Parathyroid adenoma (tissue), 2 donors: ENCODE results near the gene TASP1.

Experiments used
- H2AFZ ChIP-seq: fragments of 300-600 bp; sonication (generic); one replicate; pipeline ENCODE4 v1.7.0; 2017; ENCODE audit warnings: antibody characterized with exemption, mild to moderate bottlenecking
- H3K27ac ChIP-seq: fragments of 300-600 bp; sonication (generic); one replicate; pipeline ENCODE4 v1.7.0; 2017
- H3K27me3 ChIP-seq: fragments of 300-600 bp; sonication (generic); one replicate; pipeline ENCODE4 v1.7.0; 2017; ENCODE audit warnings: low read length; ENCODE audit not compliant: control insufficient read depth, insufficient read depth
- H3K36me3 ChIP-seq: fragments of 300-600 bp; sonication (generic); one replicate; pipeline ENCODE4 v1.7.0; 2017; ENCODE audit warnings: low read length; ENCODE audit not compliant: control insufficient read depth, insufficient read depth
- H3K4me1 ChIP-seq: fragments of 300-600 bp; sonication (generic); one replicate; pipeline ENCODE4 v1.7.0; 2017; ENCODE audit warnings: control low read depth
- H3K4me2 ChIP-seq: fragments of 300-600 bp; sonication (generic); one replicate; pipeline ENCODE4 v1.7.0; 2017; ENCODE audit warnings: low read length
- H3K4me3 ChIP-seq: fragments of 300-600 bp; sonication (generic); one replicate; pipeline ENCODE4 v1.7.0; 2017; ENCODE audit warnings: low read depth, low read length
- H3K79me2 ChIP-seq: fragments of 300-600 bp; sonication (generic); one replicate; pipeline ENCODE4 v1.7.0; 2017; ENCODE audit warnings: control low read depth
- H3K9ac ChIP-seq: fragments of 300-600 bp; sonication (generic); one replicate; pipeline ENCODE4 v1.7.0; 2017; ENCODE audit warnings: mild to moderate bottlenecking
- H3K9me3 ChIP-seq: fragments of 300-600 bp; sonication (generic); one replicate; pipeline ENCODE4 v1.7.0; 2017; ENCODE audit warnings: low read length; ENCODE audit not compliant: control insufficient read depth
- CTCF ChIP-seq: fragments of 300-600 bp; sonication (generic); IDR thresholded peaks from one replicate; pipeline ENCODE4 v1.7.0; 2017; ENCODE audit warnings: antibody characterized with exemption, mild to moderate bottlenecking
- donor health status: primary hyperparathyroidism.

The TASP1 gene

GRCh38 chr20:13683833-13684232, 45.1 kb upstream of the TASP1 start:
- Histone ChIP-seq H3K4me3 (no peak overlapping the region), H3K79me2 (no peaks in the 10 kb centered on the region), H3K4me1 (peaks cover 1% of the 10 kb centered on the region), H2AFZ (no peak overlapping the region), H3K36me3 (no peaks in the 10 kb centered on the region), H3K27me3 (no peaks in the 10 kb centered on the region), H3K9ac (no peak overlapping the region), H3K9me3 (no peaks in the 10 kb centered on the region), H3K4me2 (no peak overlapping the region), H3K27ac (no peak overlapping the region)
- TF ChIP-seq CTCF, result no peak

GRCh38 chr20:13681248-13682125, 42.8 kb upstream of the TASP1 start:
- Histone ChIP-seq H3K9me3 (no peaks in the 10 kb centered on the region), H3K79me2 (no peaks in the 10 kb centered on the region), H2AFZ (no peak overlapping the region), H3K4me1 (peaks cover 10% of the 10 kb centered on the region), H3K27me3 (no peaks in the 10 kb centered on the region), H3K36me3 (no peaks in the 10 kb centered on the region), H3K9ac (no peak overlapping the region), H3K27ac (no peak overlapping the region), H3K4me2 (no peak overlapping the region), H3K4me3 (no peak overlapping the region)
- TF ChIP-seq CTCF, result no peak

GRCh38 chr20:13678944-13679343, 40.2 kb upstream of the TASP1 start:
- peak overlapping the region; percentile 12 for H3K27ac ChIP-seq
- TF ChIP-seq CTCF, result no peak
- peaks cover 10% of the 10 kb centered on the region for H3K4me1 ChIP-seq
- no peaks in the 10 kb centered on the region for H3K27me3 ChIP-seq
- no peaks in the 10 kb centered on the region for H3K9me3 ChIP-seq
- no peak overlapping the region for H3K4me3 ChIP-seq
- H3K36me3 ChIP-seq, result no peaks in the 10 kb centered on the region
- peak overlapping the region; percentile 40 for H2AFZ ChIP-seq
- no peak overlapping the region for H3K4me2 ChIP-seq
- H3K79me2 ChIP-seq, result no peaks in the 10 kb centered on the region
- H3K9ac ChIP-seq, result no peak overlapping the region

- TF ChIP-seq CTCF, result no peak
- no peaks in the 10 kb centered on the region for H3K79me2 ChIP-seq
- no peak overlapping the region for H2AFZ ChIP-seq
- no peaks in the 10 kb centered on the region for H3K36me3 ChIP-seq
- no peaks in the 10 kb centered on the region for H3K9me3 ChIP-seq
- peaks cover 10% of the 10 kb centered on the region for H3K4me1 ChIP-seq
- H3K27ac ChIP-seq, result no peak overlapping the region
- H3K27me3 ChIP-seq, result no peaks in the 10 kb centered on the region
- no peak overlapping the region for H3K4me3 ChIP-seq
- no peak overlapping the region for H3K4me2 ChIP-seq
- no peak overlapping the region for H3K9ac ChIP-seq
Measured at GRCh38 chr20:13677241-13677640, 38.5 kb upstream of the TASP1 start.

- no peak for TF ChIP-seq CTCF
Measured at GRCh38 chr20:13676682-13677081, 38.0 kb upstream of the TASP1 start.

More at GRCh38 chr20:13676682-13677081, 38.0 kb upstream of the TASP1 start:
- Histone ChIP-seq H3K9ac (no peak overlapping the region), H3K79me2 (no peaks in the 10 kb centered on the region), H3K27me3 (no peaks in the 10 kb centered on the region), H3K9me3 (no peaks in the 10 kb centered on the region), H3K27ac (no peak overlapping the region), H3K4me2 (no peak overlapping the region), H3K36me3 (no peaks in the 10 kb centered on the region), H2AFZ (no peak overlapping the region), H3K4me3 (no peak overlapping the region), H3K4me1 (peaks cover 10% of the 10 kb centered on the region)
